HG02981 (cell line): ENCODE data around the gene JPT1.
"Not testable (repeated sequence)": the region's sequence is repeated elsewhere in the genome, so short reads cannot be mapped to it uniquely, and the experiment has no call there.

Experiments
- ATAC-seq: cut with Tn5 transposase; IDR thresholded peaks from one replicate; pipeline ENCODE4 v1.9.1; 2021; ENCODE audit warnings: mild to moderate bottlenecking, moderate library complexity; ENCODE audit not compliant: unreplicated experiment

Gene JPT1

GRCh38 chr17:75130632-75131277, 23.6 kb downstream of the JPT1 start:
- no peak for ATAC-seq

- ATAC-seq: no peak
These were observed 24.2 kb downstream of the JPT1 start for GRCh38 chr17:75130059-75130631.

GRCh38 chr17:75129576-75129975, 24.7 kb downstream of the JPT1 start:
- ATAC-seq: no peak

- ATAC-seq: no peak
These were observed 25.4 kb downstream of the JPT1 start for GRCh38 chr17:75128694-75129505.

- ATAC-seq: not testable (repeated sequence)
These were observed 26.4 kb downstream of the JPT1 start for GRCh38 chr17:75127936-75128335.

- ATAC-seq: no peak
These were observed 27.4 kb downstream of the JPT1 start for GRCh38 chr17:75126954-75127353.

- ATAC-seq: no peak
These were observed 28.3 kb downstream of the JPT1 start for GRCh38 chr17:75125984-75126383.

GRCh38 chr17:75124819-75125162, 29.5 kb downstream of the JPT1 start:
- ATAC-seq: no peak

GRCh38 chr17:75124041-75124818, 30.1 kb downstream of the JPT1 start:
- no peak for ATAC-seq

GRCh38 chr17:75118307-75118706, 36.0 kb downstream of the JPT1 start:
- no peak for ATAC-seq

- ATAC-seq: no peak
These were observed 37.6 kb downstream of the JPT1 start for GRCh38 chr17:75116737-75117136.

- ATAC-seq: no peak
These were observed 38.8 kb downstream of the JPT1 start for GRCh38 chr17:75115555-75115954.

GRCh38 chr17:75114552-75115314, 39.6 kb downstream of the JPT1 start:
- no peak for ATAC-seq

- no peak for ATAC-seq
These were observed 40.3 kb downstream of the JPT1 start for GRCh38 chr17:75113798-75114551.

- no peak for ATAC-seq
These were observed 42.5 kb downstream of the JPT1 start for GRCh38 chr17:75111777-75112335.

GRCh38 chr17:75110234-75110937, 43.9 kb downstream of the JPT1 start:
- ATAC-seq: no peak

GRCh38 chr17:75109407-75110233, 44.7 kb downstream of the JPT1 start, which contains the start of gene ARMC7:
ARMC7 (plus strand) TSS chr17:75109969; CDS start chr17:75110289, 320 bp downstream.
- ATAC-seq: peak; percentile 60

GRCh38 chr17:75109046-75109406, 45.3 kb downstream of the JPT1 start:
- ATAC-seq: no peak
